Stimulated activated CD8-positive, alpha-beta memory T cell treated with anti-CD3 and anti-CD28 coated beads, Interleukin-7, amount 100 ng/mL, for 48 hours (primary cell): ENCODE measurements around the gene GGT5.
"Not testable (repeated sequence)": the region's sequence is repeated elsewhere in the genome, so short reads cannot be mapped to it uniquely, and the experiment has no call there.

Experiments used
- DNase-seq, 2 donors: peaks; one replicate each; pipeline ENCODE4 v3.0.0-alpha.2; 2020; ENCODE audit warnings: low read depth in 1 of 2; ENCODE audit errors: extremely low read depth in 1 of 2

GGT5 gene

GRCh38 chr22:24233816-24234215, 11.1 kb downstream of the GGT5 start:
- DNase-seq, result no peak

DNA sequence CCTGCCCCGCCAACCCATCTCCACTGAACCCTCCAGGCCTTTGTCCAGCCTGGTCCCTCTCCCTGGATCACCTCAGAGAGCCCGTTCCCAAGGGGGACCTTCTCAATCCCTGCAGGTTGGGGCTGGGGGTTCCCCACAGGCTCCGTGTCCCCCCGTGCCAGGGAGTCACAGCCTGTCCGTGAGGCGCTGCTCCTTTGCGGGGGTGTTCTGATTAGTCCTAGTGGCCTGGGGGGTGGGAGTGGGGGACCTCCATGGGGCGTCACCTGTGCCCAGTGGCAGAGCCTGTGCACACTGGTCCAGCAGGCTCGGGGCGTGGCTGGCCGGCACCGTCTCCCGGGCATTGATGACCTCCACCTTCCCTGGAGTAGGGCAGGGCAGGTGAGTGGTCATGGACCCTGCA, 11.6 kb downstream of the GGT5 start:
- DNase-seq, result no peak

- DNase-seq, result no peak
Measured at GRCh38 chr22:24232725-24233124, 12.2 kb downstream of the GGT5 start.

- no peak for DNase-seq
Measured at GRCh38 chr22:24232124-24232523, 12.8 kb downstream of the GGT5 start.

DNA sequence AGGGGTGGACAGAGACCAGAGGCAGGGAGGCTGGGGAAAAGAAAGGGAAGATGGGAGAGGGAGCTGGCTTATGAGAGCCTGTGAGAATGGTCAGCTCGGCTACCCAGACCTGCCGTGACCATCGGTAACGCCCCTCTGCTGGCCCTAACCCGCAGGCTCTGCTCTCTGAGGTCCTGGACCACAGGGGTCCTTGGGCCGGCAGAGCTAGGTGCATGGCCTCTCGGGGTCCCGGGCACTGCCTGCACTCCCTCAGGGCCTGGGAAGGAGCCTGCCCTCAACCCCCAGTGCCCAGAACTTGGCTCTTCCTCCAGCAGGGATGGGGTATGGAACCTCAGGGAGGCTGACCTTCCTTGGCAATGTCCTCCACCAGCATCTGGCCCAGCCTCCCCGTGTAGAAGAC, 13.2 kb downstream of the GGT5 start:
- no peak for DNase-seq

- peak; percentile 30 to 40 for DNase-seq
Measured at GRCh38 chr22:24230911-24231656, 13.8 kb downstream of the GGT5 start.

GRCh38 chr22:24225951-24226350, 18.9 kb downstream of the GGT5 start:
- no peak for DNase-seq

GRCh38 chr22:24225044-24225601, 19.8 kb downstream of the GGT5 start:
- DNase-seq, result no peak

DNA sequence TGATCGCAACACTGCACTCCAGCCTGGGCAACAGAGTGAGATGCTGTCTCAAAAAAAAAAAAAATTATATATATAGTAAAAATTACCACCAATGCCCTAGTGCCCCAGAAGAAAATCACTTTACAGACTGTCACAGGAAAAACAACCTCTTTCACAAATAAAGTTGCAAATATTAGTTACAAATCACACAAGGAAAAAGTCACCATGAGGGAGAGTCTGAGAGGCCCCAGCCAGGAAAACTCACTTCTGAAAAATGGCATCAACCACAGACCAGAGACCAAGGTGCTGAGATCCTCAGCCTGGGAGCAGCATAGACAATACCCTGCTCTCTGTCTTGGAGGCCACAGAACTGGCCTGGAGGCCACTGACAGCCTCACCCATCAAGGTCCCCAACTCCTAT, 20.4 kb downstream of the GGT5 start:
- no peak for DNase-seq

DNA sequence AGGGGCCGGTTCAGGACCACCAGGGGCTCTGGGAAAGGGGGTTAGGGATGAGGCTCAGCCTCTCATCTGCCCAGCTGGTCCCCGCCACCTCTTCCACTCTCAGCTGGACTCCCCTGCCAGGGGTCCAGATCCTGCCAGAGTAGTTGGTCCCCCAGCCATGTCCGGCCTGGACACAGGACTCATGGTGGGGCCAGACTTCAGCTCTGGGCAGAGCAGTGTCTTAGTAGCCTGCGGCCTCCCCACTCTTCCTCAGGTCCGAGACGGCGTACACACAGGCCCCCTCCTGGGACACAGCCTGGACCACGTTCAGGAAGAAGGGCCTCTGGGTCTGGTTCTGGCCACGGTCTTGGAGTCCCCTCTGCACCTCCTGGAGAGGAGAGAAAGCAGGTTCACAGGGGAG, 25.1 kb downstream of the GGT5 start:
- DNase-seq, result no peak

- no peak for DNase-seq
Measured at GRCh38 chr22:24217384-24217783, 27.5 kb downstream of the GGT5 start.

- DNase-seq, result peak; percentile 8 to 18
Measured at GRCh38 chr22:24216541-24217209, 28.2 kb downstream of the GGT5 start.

- DNase-seq, result no peak
Measured at GRCh38 chr22:24214467-24215285, 30.2 kb downstream of the GGT5 start.

GRCh38 chr22:24213111-24213510, 31.8 kb downstream of the GGT5 start:
- not testable (repeated sequence) for DNase-seq

- not testable (repeated sequence) for DNase-seq
Measured at GRCh38 chr22:24211716-24212115, 33.2 kb downstream of the GGT5 start.

- DNase-seq, result not testable (repeated sequence)
Measured at GRCh38 chr22:24210409-24210808, 34.5 kb downstream of the GGT5 start.

DNA sequence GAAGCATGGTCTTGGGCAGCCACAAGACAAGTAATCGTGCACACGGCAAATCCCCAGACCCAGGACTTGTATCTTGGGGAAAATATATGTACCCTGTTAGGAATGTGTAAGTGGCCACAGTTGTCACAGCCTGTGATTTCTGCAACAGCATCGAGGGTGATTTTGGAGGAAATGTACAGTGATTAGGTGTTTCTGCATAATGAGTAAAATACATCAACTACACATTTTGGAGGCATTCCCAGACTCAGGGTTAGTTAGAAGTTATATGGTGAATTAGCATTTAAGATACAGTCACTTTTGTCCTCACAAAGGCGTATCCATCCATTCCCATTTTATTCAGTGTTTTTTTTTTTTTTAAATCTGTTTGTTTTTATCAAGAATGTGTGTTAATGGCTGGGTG, 35.2 kb downstream of the GGT5 start:
- DNase-seq, result no peak

GRCh38 chr22:24209016-24209415, 35.9 kb downstream of the GGT5 start:
- no peak for DNase-seq

GRCh38 chr22:24208012-24208749, 36.7 kb downstream of the GGT5 start:
- no peak for DNase-seq

- no peak for DNase-seq
Measured at GRCh38 chr22:24207264-24208011, 37.4 kb downstream of the GGT5 start.
